ENCODE measurements around the gene TOB2.

TOB2 gene

DNA sequence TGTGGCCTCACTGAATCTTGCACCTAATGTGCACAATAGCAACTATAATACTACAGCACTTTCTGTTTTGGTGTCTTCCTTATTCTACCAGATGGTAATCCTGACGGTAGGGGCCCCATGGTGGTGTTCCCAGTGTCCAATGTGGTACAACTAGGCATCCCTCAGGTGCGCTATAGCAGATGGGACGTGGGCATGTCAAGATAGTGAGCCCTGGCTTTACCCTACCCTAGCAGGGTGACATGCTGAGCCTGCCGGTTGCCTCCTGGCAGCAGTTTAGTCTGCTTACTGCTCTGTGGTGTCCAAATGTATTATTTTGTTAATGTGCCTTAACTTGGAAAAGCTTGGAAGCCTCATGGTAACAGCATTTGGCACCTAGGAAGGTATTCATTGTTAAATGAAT, 41.5 kb upstream of the TOB2 start:
- H2AFZ ChIP-seq (ENCODE audit: low read depth, low read length, severe bottlenecking), result no peak overlapping the region
- H3K79me2 ChIP-seq (ENCODE audit: insufficient read depth, low read length), result peaks cover 88% of the 10 kb centered on the region
- no peak for TF ChIP-seq EZH2phosphoT487 (conservative IDR thresholded peaks at IDR 0.05; ENCODE audit: low read length)
- TF ChIP-seq, protein P1, sequence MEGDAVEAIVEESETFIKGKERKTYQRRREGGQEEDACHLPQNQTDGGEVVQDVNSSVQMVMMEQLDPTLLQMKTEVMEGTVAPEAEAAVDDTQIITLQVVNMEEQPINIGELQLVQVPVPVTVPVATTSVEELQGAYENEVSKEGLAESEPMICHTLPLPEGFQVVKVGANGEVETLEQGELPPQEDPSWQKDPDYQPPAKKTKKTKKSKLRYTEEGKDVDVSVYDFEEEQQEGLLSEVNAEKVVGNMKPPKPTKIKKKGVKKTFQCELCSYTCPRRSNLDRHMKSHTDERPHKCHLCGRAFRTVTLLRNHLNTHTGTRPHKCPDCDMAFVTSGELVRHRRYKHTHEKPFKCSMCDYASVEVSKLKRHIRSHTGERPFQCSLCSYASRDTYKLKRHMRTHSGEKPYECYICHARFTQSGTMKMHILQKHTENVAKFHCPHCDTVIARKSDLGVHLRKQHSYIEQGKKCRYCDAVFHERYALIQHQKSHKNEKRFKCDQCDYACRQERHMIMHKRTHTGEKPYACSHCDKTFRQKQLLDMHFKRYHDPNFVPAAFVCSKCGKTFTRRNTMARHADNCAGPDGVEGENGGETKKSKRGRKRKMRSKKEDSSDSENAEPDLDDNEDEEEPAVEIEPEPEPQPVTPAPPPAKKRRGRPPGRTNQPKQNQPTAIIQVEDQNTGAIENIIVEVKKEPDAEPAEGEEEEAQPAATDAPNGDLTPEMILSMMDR (IDR thresholded peaks at IDR 0.05; ENCODE audit: insufficient read depth, low read length, poor library complexity, severe bottlenecking), result no peak
- H4K20me1 ChIP-seq (ENCODE audit: low read depth, low read length), result peaks cover 3% of the 10 kb centered on the region; the same call in 1 of the 2 replicates
- H3K27ac ChIP-seq (ENCODE audit: low read depth, low read length), result no peak overlapping the region
- H3K9ac ChIP-seq (ENCODE audit: low read length), result no peak overlapping the region
- no peak overlapping the region for H3K4me2 ChIP-seq (ENCODE audit: low read depth, low read length, poor library complexity, severe bottlenecking)
- H3K9me2 ChIP-seq (replicated peaks; ENCODE audit: insufficient read depth, low read length), result no peaks in the 10 kb centered on the region
- no peaks in the 10 kb centered on the region for H3K36me3 ChIP-seq (ENCODE audit: low read length)
- H3K27me3 ChIP-seq (ENCODE audit: low read length), result no peaks in the 10 kb centered on the region
- no peaks in the 10 kb centered on the region for H3K9me3 ChIP-seq (ENCODE audit: insufficient read depth, low read length)
- no peak overlapping the region for H3K4me3 ChIP-seq (ENCODE audit: insufficient read depth, low read length, poor library complexity, severe bottlenecking)
- H3F3A ChIP-seq (ENCODE audit: insufficient read depth), result no peaks in the 10 kb centered on the region; the same call in 1 of the 2 replicates

DNA sequence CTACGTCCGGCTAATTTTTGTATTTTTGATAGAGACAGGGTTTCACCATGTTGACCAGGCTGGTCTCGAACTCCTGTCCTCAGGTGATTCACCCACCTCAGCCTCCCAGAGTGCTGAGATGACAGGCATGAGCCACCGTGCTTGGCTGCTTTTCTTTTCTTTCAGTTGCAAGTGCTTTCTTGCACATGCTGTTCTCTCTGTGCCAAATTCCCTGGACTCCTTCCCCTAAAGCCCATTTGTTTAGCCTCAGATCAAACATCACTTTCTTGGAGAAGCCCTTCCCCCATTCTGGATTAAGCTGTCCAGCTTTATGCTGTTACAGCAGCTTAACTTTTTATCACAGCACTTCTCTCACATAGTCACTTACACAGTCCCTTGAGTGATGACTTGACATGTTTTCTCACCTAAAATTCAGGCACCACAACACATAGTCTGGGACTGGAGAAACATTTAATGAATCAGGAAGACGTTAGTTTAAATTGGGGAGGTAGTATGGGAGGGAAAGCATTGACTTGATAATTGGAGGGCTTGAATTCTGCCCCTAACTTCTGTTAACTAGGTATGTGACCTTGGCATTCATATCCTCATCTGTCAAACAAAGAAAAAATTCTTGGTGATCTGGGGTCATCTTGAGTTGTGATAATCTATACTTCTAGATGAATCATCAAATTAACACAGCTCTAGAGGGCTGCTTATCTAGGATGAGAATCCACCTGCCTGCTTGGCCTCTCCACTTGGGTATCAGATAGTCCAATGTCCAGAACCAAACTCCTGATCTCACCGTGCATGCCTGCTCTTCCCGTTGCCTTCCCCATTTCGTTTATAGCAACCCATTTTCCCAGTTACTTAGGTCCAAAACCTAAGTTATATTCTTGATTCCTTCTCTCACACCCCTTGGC, 40.7 kb upstream of the TOB2 start:
- Histone ChIP-seq H3K36me3 (ENCODE audit: low read length) (no peaks in the 10 kb centered on the region), H3K27ac (ENCODE audit: low read depth, low read length) (no peak overlapping the region), H3K79me2 (ENCODE audit: insufficient read depth, low read length) (peaks cover 91% of the 10 kb centered on the region), H3K9ac (ENCODE audit: low read length) (no peak overlapping the region), H3K9me3 (ENCODE audit: insufficient read depth, low read length) (no peaks in the 10 kb centered on the region), H3K9me2 (replicated peaks; ENCODE audit: insufficient read depth, low read length) (no peaks in the 10 kb centered on the region), H2AFZ (ENCODE audit: low read depth, low read length, severe bottlenecking) (no peak overlapping the region), H3K4me3 (ENCODE audit: insufficient read depth, low read length, poor library complexity, severe bottlenecking) (no peak overlapping the region), H4K20me1 (ENCODE audit: low read depth, low read length) (peaks cover 3% of the 10 kb centered on the region; the same call in 1 of the 2 replicates), H3K4me2 (ENCODE audit: low read depth, low read length, poor library complexity, severe bottlenecking) (no peak overlapping the region), H3K27me3 (ENCODE audit: low read length) (no peaks in the 10 kb centered on the region), H3F3A (ENCODE audit: insufficient read depth) (no peaks in the 10 kb centered on the region; the same call in 1 of the 2 replicates)
- TF ChIP-seq EZH2phosphoT487 (conservative IDR thresholded peaks at IDR 0.05; ENCODE audit: low read length), result no peak
- TF ChIP-seq, protein P1 (IDR thresholded peaks at IDR 0.05; ENCODE audit: insufficient read depth, low read length, poor library complexity, severe bottlenecking), result no peak

DNA sequence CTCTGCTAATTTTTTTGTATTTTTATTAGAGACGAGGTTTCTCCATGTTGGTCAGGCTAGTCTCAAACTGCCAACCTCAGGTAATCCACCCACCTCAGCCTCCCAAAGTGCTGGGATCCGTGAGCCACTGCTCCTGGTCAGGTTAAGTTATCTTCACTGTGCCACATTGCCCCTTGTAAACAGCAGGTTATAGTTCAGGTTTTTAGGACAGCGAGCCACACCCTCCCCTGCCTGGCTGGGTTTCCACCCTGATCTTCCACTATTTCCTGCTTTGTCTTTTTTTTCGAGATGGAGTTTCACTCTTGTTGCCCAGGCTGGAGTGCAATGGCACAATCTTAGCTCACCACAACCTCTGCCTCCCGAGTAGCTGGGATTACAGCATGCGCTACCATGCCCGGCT, 38.4 kb upstream of the TOB2 start:
- Histone ChIP-seq H3K36me3 (ENCODE audit: low read length) (no peaks in the 10 kb centered on the region), H4K20me1 (ENCODE audit: low read depth, low read length) (no peaks in the 10 kb centered on the region), H3K4me2 (ENCODE audit: low read depth, low read length, poor library complexity, severe bottlenecking) (no peak overlapping the region), H3K9me2 (replicated peaks; ENCODE audit: insufficient read depth, low read length) (no peaks in the 10 kb centered on the region), H3K4me3 (ENCODE audit: insufficient read depth, low read length, poor library complexity, severe bottlenecking) (no peak overlapping the region), H3K27ac (ENCODE audit: low read depth, low read length) (no peak overlapping the region), H2AFZ (ENCODE audit: low read depth, low read length, severe bottlenecking) (no peak overlapping the region), H3K79me2 (ENCODE audit: insufficient read depth, low read length) (peaks cover 91% of the 10 kb centered on the region), H3K9ac (ENCODE audit: low read length) (no peak overlapping the region), H3K27me3 (ENCODE audit: low read length) (no peaks in the 10 kb centered on the region), H3F3A (ENCODE audit: insufficient read depth) (no peaks in the 10 kb centered on the region; the same call in 1 of the 2 replicates), H3K9me3 (ENCODE audit: insufficient read depth, low read length) (no peaks in the 10 kb centered on the region)
- TF ChIP-seq EZH2phosphoT487 (conservative IDR thresholded peaks at IDR 0.05; ENCODE audit: low read length), result no peak
- TF ChIP-seq, protein P1 (IDR thresholded peaks at IDR 0.05; ENCODE audit: insufficient read depth, low read length, poor library complexity, severe bottlenecking), result no peak
